SU-DHL-6 (cell line): ENCODE measurements around the gene TNS4.

Source experiments
- H2AFZ ChIP-seq: fragments of 200-600 bp; sonication (generic); 2 replicates; pipeline ENCODE4 v1.6.1; 2014; ENCODE audit warnings: low read depth, mild to moderate bottlenecking, moderate library complexity, mixed read lengths, antibody characterized with exemption, low read length; ENCODE audit not compliant: severe bottlenecking
- H3F3A ChIP-seq: fragments of 200-600 bp; shearing (Covaris generic); 2 replicates; pipeline ENCODE4 v1.6.0; 2016; ENCODE audit warnings: antibody characterized with exemption, mild to moderate bottlenecking; ENCODE audit not compliant: insufficient read depth
- H3K27ac ChIP-seq: fragments of 200-600 bp; sonication (generic); 2 replicates; pipeline ENCODE4 v1.5.1; 2016; ENCODE audit warnings: low read depth, mild to moderate bottlenecking, low read length, moderate library complexity, mixed read lengths
- H3K27me3 ChIP-seq: fragments of 200-600 bp; sonication (generic), shearing (Covaris generic); 2 replicates; pipeline ENCODE4 v1.6.0; 2014; ENCODE audit warnings: mild to moderate bottlenecking, low read length
- H3K36me3 ChIP-seq: fragments of 200-600 bp; sonication (generic); 2 replicates; pipeline ENCODE4 v1.6.1; 2014; ENCODE audit warnings: mild to moderate bottlenecking, low read length, mixed read lengths
- H3K4me2 ChIP-seq: fragments of 300-600, 200-600 bp; shearing (Covaris generic), sonication (generic); 2 replicates; pipeline ENCODE4 v1.6.0; 2014; ENCODE audit warnings: low read length, low read depth, mild to moderate bottlenecking; ENCODE audit not compliant: poor library complexity, severe bottlenecking
- H3K4me3 ChIP-seq: fragments of 200-600 bp; sonication (generic); 2 replicates; pipeline ENCODE4 v1.5.1; 2014; ENCODE audit warnings: antibody characterized with exemption, low read length, mild to moderate bottlenecking, mixed read lengths; ENCODE audit not compliant: insufficient read depth, poor library complexity, severe bottlenecking
- H3K79me2 ChIP-seq: fragments of 200-600 bp; sonication (generic); 2 replicates; pipeline ENCODE4 v1.6.1; 2014; ENCODE audit warnings: mild to moderate bottlenecking, low read length, moderate library complexity; ENCODE audit not compliant: insufficient read depth
- H3K9ac ChIP-seq: fragments of 200-600 bp; sonication (generic); 2 replicates; pipeline ENCODE4 v1.7.0; 2014; ENCODE audit warnings: mild to moderate bottlenecking, low read length
- H3K9me2 ChIP-seq: fragments of 200-600 bp; sonication (generic); replicated peaks from 2 replicates; pipeline ENCODE4 v1.6.1; 2014; ENCODE audit warnings: low read length; ENCODE audit not compliant: insufficient read depth
- H3K9me3 ChIP-seq: fragments of 200-600 bp; sonication (generic); 2 replicates; pipeline ENCODE4 v1.6.1; 2014; ENCODE audit warnings: low read length, mixed read lengths; ENCODE audit not compliant: insufficient read depth
- H4K20me1 ChIP-seq: fragments of 200-600 bp; sonication (generic); 2 replicates; pipeline ENCODE4 v1.6.1; 2014; ENCODE audit warnings: low read depth, mild to moderate bottlenecking, antibody characterized with exemption, low read length, moderate library complexity, mixed read lengths
- EZH2phosphoT487 ChIP-seq: fragments of 200-600 bp; sonication (generic), shearing (Covaris generic); conservative IDR thresholded peaks from 2 replicates; pipeline ENCODE4 v1.6.1; 2018; ENCODE audit warnings: mild to moderate bottlenecking, antibody characterized with exemption, low read length, moderate library complexity, mixed read lengths
- TF ChIP-seq, protein P1 (sequence below): fragments of 200-600 bp; sonication (generic); IDR thresholded peaks from one replicate; pipeline ENCODE4 v1.5.1; 2017; ENCODE audit warnings: antibody characterized with exemption, mild to moderate bottlenecking, low read length, moderate library complexity; ENCODE audit not compliant: insufficient read depth, poor library complexity, severe bottlenecking

Gene TNS4

DNA sequence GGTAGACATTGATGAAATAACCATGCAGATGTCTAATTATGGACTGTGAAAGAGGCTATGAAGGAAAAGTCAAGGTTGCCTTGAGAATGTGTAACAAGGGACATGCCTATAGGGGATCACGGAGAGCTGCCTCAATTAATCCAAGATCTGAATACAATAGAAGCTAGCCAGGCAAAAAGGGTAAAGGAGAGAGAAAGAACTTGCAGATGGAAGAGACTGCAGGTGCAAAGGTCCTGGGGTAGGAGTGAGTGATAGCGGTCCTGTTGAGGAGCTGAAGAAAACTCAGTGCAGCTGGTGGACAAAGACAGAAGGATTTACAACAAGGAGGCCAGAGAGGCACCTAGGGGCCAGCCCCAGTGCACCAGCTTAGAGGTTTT is 15.9 kb upstream of the TNS4 start:
- Histone ChIP-seq H3K79me2 (no peaks in the 10 kb centered on the region), H2AFZ (no peak overlapping the region), H4K20me1 (no peaks in the 10 kb centered on the region), H3K9me3 (no peaks in the 10 kb centered on the region), H3K4me3 (peak overlapping the region; percentile 37), H3K36me3 (no peaks in the 10 kb centered on the region), H3K9me2 (no peaks in the 10 kb centered on the region), H3K27ac (peak overlapping the region; percentile 21; the same call in 1 of the 2 replicates), H3F3A (no peaks in the 10 kb centered on the region), H3K9ac (peak overlapping the region; percentile 39; the same call in 1 of the 2 replicates), H3K4me2 (peak overlapping the region; percentile 65), H3K27me3 (no peaks in the 10 kb centered on the region)
- no peak for TF ChIP-seq EZH2phosphoT487
- TF ChIP-seq, protein P1, sequence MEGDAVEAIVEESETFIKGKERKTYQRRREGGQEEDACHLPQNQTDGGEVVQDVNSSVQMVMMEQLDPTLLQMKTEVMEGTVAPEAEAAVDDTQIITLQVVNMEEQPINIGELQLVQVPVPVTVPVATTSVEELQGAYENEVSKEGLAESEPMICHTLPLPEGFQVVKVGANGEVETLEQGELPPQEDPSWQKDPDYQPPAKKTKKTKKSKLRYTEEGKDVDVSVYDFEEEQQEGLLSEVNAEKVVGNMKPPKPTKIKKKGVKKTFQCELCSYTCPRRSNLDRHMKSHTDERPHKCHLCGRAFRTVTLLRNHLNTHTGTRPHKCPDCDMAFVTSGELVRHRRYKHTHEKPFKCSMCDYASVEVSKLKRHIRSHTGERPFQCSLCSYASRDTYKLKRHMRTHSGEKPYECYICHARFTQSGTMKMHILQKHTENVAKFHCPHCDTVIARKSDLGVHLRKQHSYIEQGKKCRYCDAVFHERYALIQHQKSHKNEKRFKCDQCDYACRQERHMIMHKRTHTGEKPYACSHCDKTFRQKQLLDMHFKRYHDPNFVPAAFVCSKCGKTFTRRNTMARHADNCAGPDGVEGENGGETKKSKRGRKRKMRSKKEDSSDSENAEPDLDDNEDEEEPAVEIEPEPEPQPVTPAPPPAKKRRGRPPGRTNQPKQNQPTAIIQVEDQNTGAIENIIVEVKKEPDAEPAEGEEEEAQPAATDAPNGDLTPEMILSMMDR = no peak

DNA sequence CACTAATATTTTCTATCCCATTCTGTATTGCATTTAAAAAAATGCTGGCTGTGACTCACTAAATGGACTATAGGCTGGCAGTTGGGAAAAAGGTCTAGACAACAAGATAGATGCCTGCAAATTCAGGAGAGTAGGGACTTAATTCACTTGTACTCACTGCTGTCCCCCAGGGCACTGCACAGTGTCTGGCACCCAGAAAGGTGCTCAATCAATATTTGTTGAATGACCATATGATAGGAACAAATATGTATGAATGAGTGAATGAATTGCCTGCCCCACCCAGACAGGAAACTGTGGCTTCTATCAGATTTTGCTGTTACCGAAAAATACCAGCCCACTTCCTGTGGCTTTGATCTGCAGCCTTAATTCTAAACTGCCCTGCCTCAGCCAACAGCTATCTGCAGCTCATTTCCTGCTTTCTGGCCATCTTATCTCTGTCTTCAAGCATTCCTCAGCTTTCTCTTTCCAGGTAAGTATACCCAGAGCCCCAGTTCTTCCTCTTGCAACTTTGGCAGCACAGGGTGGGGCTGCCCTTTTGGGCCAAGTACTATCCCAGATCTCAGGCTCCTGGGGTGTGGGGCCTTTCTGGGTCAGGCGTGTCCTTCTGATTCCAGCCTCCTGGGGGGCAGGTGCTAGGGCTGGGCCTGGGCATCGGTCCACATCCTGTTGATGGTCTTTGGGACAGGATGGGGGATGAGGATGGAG is 15.3 kb upstream of the TNS4 start:
- H2AFZ ChIP-seq = no peak overlapping the region
- peak overlapping the region; percentile 39; the same call in 1 of the 2 replicates for H3K9ac ChIP-seq
- TF ChIP-seq, protein P1 = no peak
- no peak for TF ChIP-seq EZH2phosphoT487

DNA sequence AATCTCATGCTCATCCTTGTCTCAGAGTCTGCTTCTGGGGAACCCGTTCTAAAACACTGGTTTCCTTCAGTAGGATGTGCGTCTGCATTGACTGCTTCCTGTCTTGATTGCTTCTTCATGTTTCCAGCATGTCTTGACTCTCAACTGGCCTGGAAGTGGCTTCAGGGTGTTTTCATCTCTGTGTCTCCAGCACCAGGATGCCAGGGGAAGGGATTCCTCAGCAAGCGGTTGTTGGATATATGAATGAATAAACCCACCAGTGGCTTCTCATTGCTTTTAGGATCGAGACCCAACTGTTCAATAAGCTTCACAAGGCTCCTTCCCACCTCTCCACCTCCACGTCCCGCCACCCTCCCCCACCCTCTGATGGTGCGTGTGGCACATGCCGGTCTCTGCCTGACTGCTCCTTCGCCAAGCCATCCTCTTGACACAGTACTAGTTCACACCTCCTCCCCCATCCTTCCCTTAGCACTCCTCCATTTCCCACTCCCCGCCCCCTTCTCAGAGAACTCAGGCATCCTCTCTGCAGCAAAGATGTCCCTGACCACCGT is 14.1 kb upstream of the TNS4 start:
- no peak for TF ChIP-seq EZH2phosphoT487
- TF ChIP-seq, protein P1 = no peak
- Histone ChIP-seq H2AFZ (no peak overlapping the region), H3K9ac (no peak overlapping the region), H3K9me2 (no peaks in the 10 kb centered on the region), H4K20me1 (no peaks in the 10 kb centered on the region), H3K27me3 (no peaks in the 10 kb centered on the region), H3K9me3 (no peaks in the 10 kb centered on the region), H3K79me2 (no peaks in the 10 kb centered on the region), H3F3A (no peaks in the 10 kb centered on the region), H3K4me2 (no peak overlapping the region), H3K27ac (no peak overlapping the region), H3K4me3 (no peak overlapping the region), H3K36me3 (no peaks in the 10 kb centered on the region)

More for the DNA sequence above, 15.3 kb upstream of the TNS4 start:
- H3K36me3 ChIP-seq = no peaks in the 10 kb centered on the region
- H3K4me3 ChIP-seq = peak overlapping the region; percentile 37
- no peaks in the 10 kb centered on the region for H3F3A ChIP-seq
- H3K27ac ChIP-seq = peak overlapping the region; percentile 21; the same call in 1 of the 2 replicates
- H4K20me1 ChIP-seq = no peaks in the 10 kb centered on the region
- no peaks in the 10 kb centered on the region for H3K79me2 ChIP-seq
- H3K27me3 ChIP-seq = no peaks in the 10 kb centered on the region
- no peaks in the 10 kb centered on the region for H3K9me2 ChIP-seq
- H3K4me2 ChIP-seq = peak overlapping the region; percentile 65
- no peaks in the 10 kb centered on the region for H3K9me3 ChIP-seq
